H9 (cell line): ENCODE results near the gene PRR12. TPM values are rescaled to one million over a fixed set of nuclear protein-coding genes. Genes with fewer than 3 reads are reported as not detected.

ENCODE experiments used
- DNase-seq: peaks from one replicate; pipeline ENCODE4 v3.0.0-alpha.2; 2017
- H2AFZ ChIP-seq: one replicate; pipeline ENCODE4 v1.6.1; 2013; ENCODE audit warnings: mild to moderate bottlenecking, low read length, control low read depth, moderate library complexity
- H2AK5ac ChIP-seq: 2 replicates; pipeline ENCODE4 v1.6.1; 2013; ENCODE audit warnings: low read length, control low read depth, mixed read lengths; ENCODE audit not compliant: insufficient read length
- H2BK120ac ChIP-seq: one replicate; pipeline ENCODE4 v1.6.1; 2013; ENCODE audit warnings: low read depth, mild to moderate bottlenecking, low read length, control low read depth, inconsistent platforms; ENCODE audit not compliant: poor library complexity, severe bottlenecking
- H2BK12ac ChIP-seq: 2 replicates; pipeline ENCODE4 v1.6.1; 2013; ENCODE audit warnings: low read length, control low read depth, mixed read lengths, low read depth; ENCODE audit not compliant: insufficient read length
- H2BK15ac ChIP-seq: 2 replicates; pipeline ENCODE4 v1.6.1; 2013; ENCODE audit warnings: low read depth, low read length, control low read depth
- H2BK20ac ChIP-seq: one replicate; pipeline ENCODE4 v1.6.1; 2013; ENCODE audit warnings: low read depth, mild to moderate bottlenecking, low read length, control low read depth, inconsistent platforms; ENCODE audit not compliant: poor library complexity, severe bottlenecking
- H2BK5ac ChIP-seq: 2 replicates; pipeline ENCODE4 v1.6.1; 2013; ENCODE audit warnings: low read length, control low read depth, mixed read lengths; ENCODE audit not compliant: insufficient read length
- H3K14ac ChIP-seq: 2 replicates; pipeline ENCODE4 v1.6.1; 2013; ENCODE audit warnings: low read length, control low read depth; ENCODE audit not compliant: insufficient read depth
- H3K18ac ChIP-seq: 2 replicates; pipeline ENCODE4 v1.6.1; 2013; ENCODE audit warnings: low read depth, mild to moderate bottlenecking, mixed read lengths, low read length, control low read depth; ENCODE audit not compliant: insufficient read length
- H3K23ac ChIP-seq: 2 replicates; pipeline ENCODE4 v1.6.1; 2013; ENCODE audit warnings: low read length, control low read depth, mixed read lengths, low read depth; ENCODE audit not compliant: insufficient read length
- H3K23me2 ChIP-seq: 2 replicates; pipeline ENCODE4 v1.6.1; 2013; ENCODE audit warnings: low read depth, mild to moderate bottlenecking, mixed read lengths, low read length, control low read depth; ENCODE audit not compliant: insufficient read length, poor library complexity, severe bottlenecking
- H3K27ac ChIP-seq: 2 replicates; pipeline ENCODE4 v1.5.1; 2013; ENCODE audit warnings: low read length, control low read depth, mixed read lengths, low read depth; ENCODE audit not compliant: insufficient read length
- H3K27me3 ChIP-seq: 2 replicates; pipeline ENCODE4 v1.6.1; 2013; ENCODE audit warnings: low read length, control low read depth, inconsistent platforms; ENCODE audit not compliant: insufficient read depth
- H3K4ac ChIP-seq: 2 replicates; pipeline ENCODE4 v1.6.1; 2013; ENCODE audit warnings: low read depth, mild to moderate bottlenecking, control low read depth, inconsistent platforms, low read length, moderate library complexity
- H3K4me1 ChIP-seq: 2 replicates; pipeline ENCODE4 v1.6.1; 2013; ENCODE audit warnings: low read length, control low read depth, inconsistent platforms; ENCODE audit not compliant: insufficient read depth
- H3K4me2 ChIP-seq: 2 replicates; pipeline ENCODE4 v1.6.1; 2013; ENCODE audit warnings: low read length, control low read depth, mixed read lengths; ENCODE audit not compliant: insufficient read length, insufficient read depth
- H3K56ac ChIP-seq: 2 replicates; pipeline ENCODE4 v1.6.1; 2013; ENCODE audit warnings: low read depth, mild to moderate bottlenecking, mixed read lengths, low read length, control low read depth; ENCODE audit not compliant: insufficient read length
- H3K79me1 ChIP-seq: 2 replicates; pipeline ENCODE4 v1.6.1; 2013; ENCODE audit warnings: low read depth, mild to moderate bottlenecking, moderate library complexity, low read length, control low read depth, inconsistent platforms; ENCODE audit not compliant: insufficient read depth, poor library complexity, severe bottlenecking
- H3K79me2 ChIP-seq: 2 replicates; pipeline ENCODE4 v1.6.1; 2013; ENCODE audit warnings: low read length, control low read depth, inconsistent platforms; ENCODE audit not compliant: insufficient read depth
- H3K9ac ChIP-seq: 2 replicates; pipeline ENCODE4 v1.6.1; 2013; ENCODE audit warnings: low read length, control low read depth, mixed read lengths; ENCODE audit not compliant: insufficient read length; ENCODE audit errors: extremely low read depth
- H3K9me3 ChIP-seq: one replicate; pipeline ENCODE4 v1.6.1; 2013; ENCODE audit warnings: low read depth, low read length, inconsistent platforms; ENCODE audit not compliant: control insufficient read depth
- H3T11ph ChIP-seq: one replicate; pipeline ENCODE4 v1.6.1; 2013; ENCODE audit warnings: mild to moderate bottlenecking, low read length, control low read depth, inconsistent platforms
- H4K20me1 ChIP-seq: one replicate; pipeline ENCODE4 v1.6.1; 2013; ENCODE audit not compliant: control insufficient read depth, insufficient read length, insufficient read depth
- H4K5ac ChIP-seq: 2 replicates; pipeline ENCODE4 v1.6.1; 2013; ENCODE audit warnings: low read depth, mild to moderate bottlenecking, mixed read lengths, low read length, control low read depth; ENCODE audit not compliant: insufficient read length
- H4K8ac ChIP-seq: replicated peaks from 2 replicates; pipeline ENCODE4 v1.6.1; 2013; ENCODE audit warnings: low read length, control low read depth, mixed read lengths, low read depth; ENCODE audit not compliant: insufficient read length
- H4K91ac ChIP-seq: 2 replicates; pipeline ENCODE4 v1.6.1; 2013; ENCODE audit warnings: low read depth, mild to moderate bottlenecking, moderate library complexity, mixed read lengths, low read length, control low read depth; ENCODE audit not compliant: insufficient read length
- H3K27ac Mint-ChIP-seq, 3 experiments: 2 replicates in 2 of 3; 3 replicates in 1 of 3; pipeline ENCODE4 v1.8.0; 2020 to 2021; ENCODE audit warnings: mixed read lengths in 3 of 3, mild to moderate bottlenecking in 1 of 3, moderate library complexity in 1 of 3
- H3K27me3 Mint-ChIP-seq: 2 replicates; pipeline ENCODE4 v1.8.0; 2021; ENCODE audit warnings: low read depth, mild to moderate bottlenecking, moderate library complexity, mixed read lengths
- H3K36me3 Mint-ChIP-seq, 3 experiments: 2 replicates in 2 of 3; 3 replicates in 1 of 3; pipeline ENCODE4 v1.8.0; 2020 to 2021; ENCODE audit warnings: low read depth in 3 of 3, mixed read lengths in 3 of 3; ENCODE audit not compliant: insufficient read depth in 1 of 3
- H3K4me1 Mint-ChIP-seq, 2 experiments: 2 replicates each; pipeline ENCODE4 v1.8.0; 2020; ENCODE audit warnings: mixed read lengths in 2 of 2
- H3K4me3 Mint-ChIP-seq, 2 experiments: 2 replicates in 1 of 2; 3 replicates in 1 of 2; pipeline ENCODE4 v1.8.0; 2020 to 2021; ENCODE audit warnings: mild to moderate bottlenecking in 2 of 2, mixed read lengths in 2 of 2, moderate library complexity in 1 of 2
- H3K9me3 Mint-ChIP-seq, 2 experiments: 2 replicates in 1 of 2; 3 replicates in 1 of 2; pipeline ENCODE4 v1.8.0; 2020; ENCODE audit warnings: mild to moderate bottlenecking in 2 of 2, mixed read lengths in 2 of 2, moderate library complexity in 1 of 2
- WGBS: extraction: QIAGEN DNeasy Blood & Tissue Kit; methylation state at CpG from one replicate; pipeline ENCODE4 v1.1.7; 2013; ENCODE audit warnings: missing lambda C conversion rate, low lambda C conversion rate, mixed read lengths; ENCODE audit not compliant: insufficient read length; ENCODE audit errors: extremely low coverage; 5-methylcytosine and 5-hydroxymethylcytosine counted together
- total RNA-seq: library from RNA; stranded (reverse); gene quantifications from 2 replicates; pipeline ENCODE4 v1.2.1, GENCODE V29; 2021
- TF ChIP-seq, protein P1 (sequence below): fragments of 200-600 bp; sonication (generic); conservative IDR thresholded peaks from 3 replicates; pipeline ENCODE4 v1.8.0; 2021; ENCODE audit warnings: antibody characterized with exemption, mild to moderate bottlenecking

The PRR12 gene
- total RNA-seq, 1 experiment from 2014 or later: 65.9 TPM

DNA sequence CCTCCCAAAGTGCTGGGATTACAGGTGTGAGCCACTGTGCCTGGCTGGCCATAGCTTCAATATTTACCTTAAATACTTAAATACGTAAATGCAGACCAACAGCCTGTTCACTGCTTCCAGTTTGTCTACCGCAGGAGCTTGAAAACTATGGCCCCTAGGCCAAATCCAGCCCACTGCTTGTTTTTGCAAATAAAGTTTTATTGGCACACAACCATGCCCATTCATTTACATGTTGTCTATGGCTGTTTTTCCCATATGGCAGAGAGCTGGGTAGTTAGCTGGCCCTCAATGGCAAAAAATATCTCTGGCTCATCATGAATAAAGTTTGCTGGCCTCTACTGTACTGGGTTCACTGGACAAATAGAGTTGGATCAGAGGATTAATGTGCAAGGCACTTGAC, 11.8 kb downstream of the PRR12 start:
- Mint-ChIP-seq H3K4me3 (no peak overlapping the region), H3K4me1 (no peaks in the 10 kb centered on the region), H3K27ac (no peak overlapping the region), H3K9me3 (no peaks in the 10 kb centered on the region), H3K36me3 (peaks cover 36 to 91% (median 79%) of the 10 kb centered on the region in 3 experiments), H3K27me3 (no peaks in the 10 kb centered on the region)
- no peak overlapping the region for H3K23ac ChIP-seq
- no peak overlapping the region for H3K14ac ChIP-seq
- no peak overlapping the region for H3K9ac ChIP-seq
- no peak overlapping the region for H3K18ac ChIP-seq
- H2BK20ac ChIP-seq: no peak overlapping the region
- no peak overlapping the region for H4K5ac ChIP-seq
- H4K91ac ChIP-seq: no peak overlapping the region
- no peak overlapping the region for H3T11ph ChIP-seq
- no peak overlapping the region for H2BK12ac ChIP-seq
- no peak overlapping the region for H3K56ac ChIP-seq
- H3K27me3 ChIP-seq: no peaks in the 10 kb centered on the region
- H4K20me1 ChIP-seq: no peaks in the 10 kb centered on the region
- DNase-seq: no peak
- no peaks in the 10 kb centered on the region for H3K79me1 ChIP-seq
- WGBS: no CpG with 5 or more reads among the region's 2 CpGs
- H4K8ac ChIP-seq: no peak overlapping the region
- H3K4me2 ChIP-seq: no peak overlapping the region
- H3K23me2 ChIP-seq: no peaks in the 10 kb centered on the region
- H3K4ac ChIP-seq: no peak overlapping the region
- no peak overlapping the region for H2AFZ ChIP-seq
- H2BK120ac ChIP-seq: no peak overlapping the region
- H3K79me2 ChIP-seq: peaks cover 9% of the 10 kb centered on the region; the same call in 1 of the 2 replicates
- TF ChIP-seq, protein P1, sequence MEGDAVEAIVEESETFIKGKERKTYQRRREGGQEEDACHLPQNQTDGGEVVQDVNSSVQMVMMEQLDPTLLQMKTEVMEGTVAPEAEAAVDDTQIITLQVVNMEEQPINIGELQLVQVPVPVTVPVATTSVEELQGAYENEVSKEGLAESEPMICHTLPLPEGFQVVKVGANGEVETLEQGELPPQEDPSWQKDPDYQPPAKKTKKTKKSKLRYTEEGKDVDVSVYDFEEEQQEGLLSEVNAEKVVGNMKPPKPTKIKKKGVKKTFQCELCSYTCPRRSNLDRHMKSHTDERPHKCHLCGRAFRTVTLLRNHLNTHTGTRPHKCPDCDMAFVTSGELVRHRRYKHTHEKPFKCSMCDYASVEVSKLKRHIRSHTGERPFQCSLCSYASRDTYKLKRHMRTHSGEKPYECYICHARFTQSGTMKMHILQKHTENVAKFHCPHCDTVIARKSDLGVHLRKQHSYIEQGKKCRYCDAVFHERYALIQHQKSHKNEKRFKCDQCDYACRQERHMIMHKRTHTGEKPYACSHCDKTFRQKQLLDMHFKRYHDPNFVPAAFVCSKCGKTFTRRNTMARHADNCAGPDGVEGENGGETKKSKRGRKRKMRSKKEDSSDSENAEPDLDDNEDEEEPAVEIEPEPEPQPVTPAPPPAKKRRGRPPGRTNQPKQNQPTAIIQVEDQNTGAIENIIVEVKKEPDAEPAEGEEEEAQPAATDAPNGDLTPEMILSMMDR: no peak
- no peak overlapping the region for H2BK15ac ChIP-seq
- H3K27ac ChIP-seq: no peak overlapping the region
- no peak overlapping the region for H2AK5ac ChIP-seq
- no peak overlapping the region for H2BK5ac ChIP-seq
- no peaks in the 10 kb centered on the region for H3K4me1 ChIP-seq
- H3K9me3 ChIP-seq: no peaks in the 10 kb centered on the region
